Mesendoderm (in vitro differentiated cells): ENCODE results near the gene LIG3.
"Not testable (repeated sequence)": the region's sequence is repeated elsewhere in the genome, so short reads cannot be mapped to it uniquely, and the experiment has no call there.

Experiments
- DNase-seq: peaks from one replicate; pipeline ENCODE4 v3.0.0; 2013
- H2AK5ac ChIP-seq: 2 replicates; pipeline ENCODE4 v1.6.1; 2013; ENCODE audit warnings: low read length, inconsistent platforms
- H2BK120ac ChIP-seq: 2 replicates; pipeline ENCODE4 v1.6.1; 2013; ENCODE audit warnings: low read depth, mild to moderate bottlenecking, low read length, moderate library complexity, mixed read lengths
- H2BK15ac ChIP-seq: replicated peaks from 2 replicates; pipeline ENCODE4 v1.6.1; 2013; ENCODE audit warnings: low read depth, mild to moderate bottlenecking, moderate library complexity
- H2BK5ac ChIP-seq: 2 replicates; pipeline ENCODE4 v1.6.1; 2013; ENCODE audit warnings: low read length, inconsistent platforms
- H3K18ac ChIP-seq: 2 replicates; pipeline ENCODE4 v1.6.1; 2013; ENCODE audit warnings: mild to moderate bottlenecking, low read length, mixed read lengths
- H3K23ac ChIP-seq: one replicate; pipeline ENCODE4 v1.6.1; 2013; ENCODE audit warnings: low read length
- H3K27ac ChIP-seq: 2 replicates; pipeline ENCODE4 v1.5.1; 2013; ENCODE audit warnings: low read depth, mild to moderate bottlenecking, inconsistent platforms, low read length, moderate library complexity
- H3K27me3 ChIP-seq: 2 replicates; pipeline ENCODE4 v1.6.1; 2013; ENCODE audit warnings: low read length, control low read depth, mild to moderate bottlenecking, inconsistent platforms; ENCODE audit not compliant: insufficient read depth, poor library complexity
- H3K36me3 ChIP-seq: 2 replicates; pipeline ENCODE4 v1.6.1; 2013; ENCODE audit warnings: low read length, inconsistent platforms; ENCODE audit not compliant: control insufficient read depth, insufficient read depth
- H3K4ac ChIP-seq: one replicate; pipeline ENCODE4 v1.6.1; 2013; ENCODE audit warnings: low read depth, mild to moderate bottlenecking, low read length, moderate library complexity
- H3K4me1 ChIP-seq: 2 replicates; pipeline ENCODE4 v1.6.1; 2013; ENCODE audit warnings: low read depth, low read length, inconsistent platforms; ENCODE audit not compliant: control insufficient read depth
- H3K4me2 ChIP-seq: 2 replicates; pipeline ENCODE4 v1.6.1; 2013; ENCODE audit warnings: low read length
- H3K4me3 ChIP-seq: 2 replicates; pipeline ENCODE4 v1.5.1; 2013; ENCODE audit warnings: mild to moderate bottlenecking, low read length
- H3K56ac ChIP-seq: one replicate; pipeline ENCODE4 v1.6.1; 2013; ENCODE audit warnings: low read length
- H3K79me1 ChIP-seq: 2 replicates; pipeline ENCODE4 v1.6.1; 2013; ENCODE audit warnings: low read length, inconsistent platforms
- H3K79me2 ChIP-seq: 2 replicates; pipeline ENCODE4 v1.6.1; 2013; ENCODE audit warnings: mild to moderate bottlenecking, low read length; ENCODE audit not compliant: control insufficient read depth, insufficient read depth
- H3K9ac ChIP-seq: 2 replicates; pipeline ENCODE4 v1.6.1; 2013; ENCODE audit warnings: low read length, inconsistent platforms
- H4K5ac ChIP-seq: one replicate; pipeline ENCODE4 v1.6.1; 2013; ENCODE audit warnings: low read length
- H4K8ac ChIP-seq: one replicate; pipeline ENCODE4 v1.6.1; 2013; ENCODE audit warnings: low read depth, mild to moderate bottlenecking, control low read depth, low read length, moderate library complexity
- WGBS: extraction: QIAGEN DNeasy Blood & Tissue Kit; methylation state at CpG from one replicate; pipeline ENCODE4 v1.1.7; 2013; ENCODE audit warnings: low lambda C conversion rate, missing lambda C conversion rate; ENCODE audit not compliant: insufficient coverage; ENCODE audit errors: extremely low coverage; 5-methylcytosine and 5-hydroxymethylcytosine counted together

LIG3 gene

GRCh38 chr17:34996422-34997285, 16.3 kb downstream of the LIG3 start:
- Histone ChIP-seq H3K79me2 (no peaks in the 10 kb centered on the region), H3K18ac (no peak overlapping the region), H3K27ac (no peak overlapping the region), H3K36me3 (peaks cover 48% of the 10 kb centered on the region), H3K4me2 (no peak overlapping the region), H3K27me3 (no peaks in the 10 kb centered on the region), H2BK15ac (no peak overlapping the region), H3K79me1 (no peaks in the 10 kb centered on the region), H3K23ac (no peak overlapping the region), H3K9ac (no peak overlapping the region), H2BK5ac (no peak overlapping the region), H3K4me1 (no peaks in the 10 kb centered on the region), H2AK5ac (no peak overlapping the region), H3K56ac (no peak overlapping the region), H4K5ac (no peak overlapping the region), H2BK120ac (no peak overlapping the region), H3K4me3 (no peak overlapping the region), H4K8ac (no peak overlapping the region), H3K4ac (no peak overlapping the region)
- no peak for DNase-seq
- no CpG with 5 or more reads among the region's 3 CpGs for WGBS

- no peak overlapping the region for H2BK15ac ChIP-seq
- no peak overlapping the region for H3K27ac ChIP-seq
- peaks cover 46% of the 10 kb centered on the region for H3K36me3 ChIP-seq
- H2AK5ac ChIP-seq: no peak overlapping the region
- H3K27me3 ChIP-seq: no peaks in the 10 kb centered on the region
- no CpG with 5 or more reads among the region's 11 CpGs for WGBS
- H4K8ac ChIP-seq: no peak overlapping the region
- no peaks in the 10 kb centered on the region for H3K79me1 ChIP-seq
- no peaks in the 10 kb centered on the region for H3K4me1 ChIP-seq
- no peaks in the 10 kb centered on the region for H3K79me2 ChIP-seq
- H2BK5ac ChIP-seq: no peak overlapping the region
- H4K5ac ChIP-seq: no peak overlapping the region
- DNase-seq: no peak
- no peak overlapping the region for H3K56ac ChIP-seq
- no peak overlapping the region for H3K9ac ChIP-seq
- no peak overlapping the region for H3K4me2 ChIP-seq
- no peak overlapping the region for H2BK120ac ChIP-seq
- H3K4ac ChIP-seq: no peak overlapping the region
- H3K4me3 ChIP-seq: no peak overlapping the region
- H3K18ac ChIP-seq: no peak overlapping the region
- H3K23ac ChIP-seq: no peak overlapping the region
These were observed 17.1 kb downstream of the LIG3 start for GRCh38 chr17:34997355-34997862.

DNA sequence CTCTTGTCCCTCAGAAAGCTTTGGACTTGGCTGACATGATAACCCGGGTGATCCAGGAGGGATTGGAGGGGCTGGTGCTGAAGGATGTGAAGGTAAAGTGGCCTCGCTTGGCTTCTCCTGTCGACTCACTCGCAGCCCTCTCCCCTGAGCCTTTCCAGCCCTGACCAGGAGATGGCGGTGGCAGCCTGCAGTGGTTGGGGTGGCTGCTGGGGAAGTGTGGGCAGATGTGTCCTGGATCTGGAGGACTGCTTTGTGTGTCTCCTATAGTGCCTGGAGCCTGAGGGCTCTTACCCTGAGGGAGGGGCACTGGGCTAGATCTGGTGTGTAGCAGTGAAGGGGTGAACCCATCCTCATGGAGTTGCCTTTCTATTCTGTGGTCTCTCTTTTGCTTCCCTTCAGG, 17.9 kb downstream of the LIG3 start:
- Histone ChIP-seq H3K23ac (no peak overlapping the region), H2BK15ac (no peak overlapping the region), H3K4ac (no peak overlapping the region), H4K5ac (no peak overlapping the region), H3K79me2 (no peaks in the 10 kb centered on the region), H3K4me1 (no peaks in the 10 kb centered on the region), H3K27ac (no peak overlapping the region), H3K4me3 (no peak overlapping the region), H3K4me2 (no peak overlapping the region), H3K18ac (no peak overlapping the region), H3K27me3 (no peaks in the 10 kb centered on the region), H3K56ac (no peak overlapping the region), H3K79me1 (no peaks in the 10 kb centered on the region), H2AK5ac (no peak overlapping the region), H3K36me3 (peaks cover 43% of the 10 kb centered on the region), H2BK120ac (no peak overlapping the region), H2BK5ac (no peak overlapping the region), H4K8ac (no peak overlapping the region), H3K9ac (no peak overlapping the region)
- no CpG with 5 or more reads among the region's 5 CpGs for WGBS
- peak; percentile 83 for DNase-seq

DNA sequence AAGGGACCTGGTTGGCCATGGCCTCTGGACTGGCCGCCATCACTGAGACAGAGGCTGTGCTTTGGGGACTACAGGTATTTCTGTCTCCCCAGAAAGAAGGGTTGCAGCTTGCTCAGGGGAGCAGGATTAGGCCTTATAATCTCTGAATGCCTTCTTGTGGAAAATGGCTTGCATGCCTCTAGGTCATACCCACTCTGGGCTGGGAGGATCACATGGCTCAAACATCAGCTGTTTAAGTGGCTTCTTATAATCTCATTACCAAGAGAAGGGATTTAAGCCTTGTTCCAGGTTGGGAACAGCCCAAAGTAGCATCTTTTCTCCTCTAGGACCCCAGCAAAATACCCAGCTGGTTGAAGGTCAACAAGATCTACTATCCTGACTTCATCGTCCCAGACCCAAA, 19.1 kb downstream of the LIG3 start:
- Histone ChIP-seq H3K56ac (no peak overlapping the region), H3K4ac (no peak overlapping the region), H2BK15ac (no peak overlapping the region), H3K9ac (no peak overlapping the region), H3K4me1 (no peaks in the 10 kb centered on the region), H3K18ac (no peak overlapping the region), H2AK5ac (no peak overlapping the region), H3K4me3 (no peak overlapping the region), H3K4me2 (no peak overlapping the region), H3K27ac (no peak overlapping the region), H2BK5ac (no peak overlapping the region), H3K23ac (no peak overlapping the region), H4K8ac (no peak overlapping the region), H4K5ac (no peak overlapping the region), H3K79me1 (no peaks in the 10 kb centered on the region), H3K36me3 (peaks cover 47% of the 10 kb centered on the region), H3K27me3 (no peaks in the 10 kb centered on the region), H2BK120ac (no peak overlapping the region), H3K79me2 (no peaks in the 10 kb centered on the region)
- no peak for DNase-seq
- WGBS: no CpG with 5 or more reads among the region's 2 CpGs

DNA sequence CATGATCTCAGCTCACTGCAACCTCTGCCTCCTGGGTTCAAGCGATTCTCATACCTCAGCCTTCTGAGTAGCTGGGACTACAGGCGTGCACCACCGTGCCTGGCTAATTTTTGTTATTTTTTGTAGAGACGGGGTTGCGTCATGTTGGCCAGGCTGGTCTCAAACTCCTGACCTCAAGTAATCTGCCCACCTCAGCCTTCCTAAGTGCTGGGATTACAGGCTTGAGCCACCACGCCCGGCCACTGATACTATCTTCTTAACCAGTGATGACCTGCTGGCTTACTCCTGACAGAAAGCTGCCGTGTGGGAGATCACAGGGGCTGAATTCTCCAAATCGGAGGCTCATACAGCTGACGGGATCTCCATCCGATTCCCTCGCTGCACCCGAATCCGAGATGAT, 20.7 kb downstream of the LIG3 start:
- H3K23ac ChIP-seq, H2AK5ac ChIP-seq, H4K5ac ChIP-seq, H3K79me1 ChIP-seq, H2BK120ac ChIP-seq, H3K4me2 ChIP-seq, H3K4me1 ChIP-seq, H3K18ac ChIP-seq, H3K56ac ChIP-seq, H3K27me3 ChIP-seq, H3K79me2 ChIP-seq, H4K8ac ChIP-seq, H3K4ac ChIP-seq, H3K9ac ChIP-seq, H2BK15ac ChIP-seq, H3K27ac ChIP-seq, H3K4me3 ChIP-seq, H2BK5ac ChIP-seq, DNase-seq: not testable (repeated sequence)
- H3K36me3 ChIP-seq: peaks cover 40% of the 10 kb centered on the region
- WGBS: no CpG with 5 or more reads among the region's 14 CpGs
